ENCODE data around the gene HOXA13. TPM values are rescaled to one million over a fixed set of nuclear protein-coding genes. Genes with fewer than 3 reads are reported as not detected.

The HOXA13 gene
- total RNA-seq, 4 donors from 2014 or later, result 0.82 to 2.4 (median 1.7) TPM

GRCh38 chr7:27180431-27181420, 19.2 kb downstream of the HOXA13 start:
- DNase-seq, result peak; percentile 1 to 27
- no peak for ATAC-seq
- H3K4me1 ChIP-seq, result peaks cover 41 to 54% of the 10 kb centered on the region in 2 donors
- no peaks in the 10 kb centered on the region for H3K36me3 ChIP-seq
- H3K27ac ChIP-seq, result peak overlapping the region; percentile 90 to 99 (median 95)
- H3K9me3 ChIP-seq, result no peaks in the 10 kb centered on the region
- in situ Hi-C loops (cut with MboI; ENCODE audit: low sequenced_read_pairs in 4 of 4) (loop anchor here in 3 of 4 donors (10.0 to 25.0 kb wide), 5 partner anchors 907 to 1418 kb away; partner anchors contain the start of gene CREB5 (in 1 of the 3)), intact Hi-C loops (cut with DNase I; ENCODE audit: low total_unique reads) (loop anchor here (10.0 kb wide), 1 partner anchor 1444 kb away; no protein-coding TSS in a partner anchor)
- TF ChIP-seq CTCF (IDR thresholded peaks at IDR 0.05 in 4 of 5, conservative IDR thresholded peaks at IDR 0.05 in 1 of 5) (no peak), POLR2A (IDR thresholded peaks at IDR 0.05) (no peak)
- H3K27me3 ChIP-seq, result peaks cover 0 to 8% (median 3%) of the 10 kb centered on the region in 3 donors
- peak overlapping the region in 2 of 4 donors; percentile 53 to 56 for H3K4me3 ChIP-seq

- H3K4me3 ChIP-seq, result peak overlapping the region; percentile 47 to 56 (median 52)
- DNase-seq, result peak; percentile 65 to 79
- intact Hi-C loops (cut with DNase I; ENCODE audit: low total_unique reads) (loop anchor here (10.0 kb wide), 2 partner anchors 1445 to 1505 kb away; no protein-coding TSS in a partner anchor), in situ Hi-C loops (cut with MboI; ENCODE audit: low sequenced_read_pairs in 4 of 4) (loop anchor here in 3 of 4 donors (10.0 to 25.0 kb wide), 5 partner anchors 908 to 1417 kb away; partner anchors contain the start of gene CREB5 (in 1 of the 3))
- TF ChIP-seq POLR2A (IDR thresholded peaks at IDR 0.05), result peak; percentile 79 to 90
- TF ChIP-seq CTCF (IDR thresholded peaks at IDR 0.05 in 4 of 5, conservative IDR thresholded peaks at IDR 0.05 in 1 of 5), result peak; percentile 91 to 96 (median 95)
- no peaks in the 10 kb centered on the region for H3K36me3 ChIP-seq
- peak; percentile 40 to 53 for ATAC-seq
- peak overlapping the region; percentile 90 to 99 (median 95) for H3K27ac ChIP-seq
- H3K4me1 ChIP-seq, result peaks cover 43 to 61% of the 10 kb centered on the region in 2 donors
- H3K27me3 ChIP-seq, result peaks cover 0 to 8% (median 3%) of the 10 kb centered on the region in 3 donors
- no peaks in the 10 kb centered on the region for H3K9me3 ChIP-seq
Measured at GRCh38 chr7:27179503-27180430, 20.1 kb downstream of the HOXA13 start.

- in situ Hi-C loops (cut with MboI; ENCODE audit: low sequenced_read_pairs in 4 of 4) (loop anchor here in 3 of 4 donors (10.0 to 25.0 kb wide), 5 partner anchors 908 to 1417 kb away; partner anchors contain the start of gene CREB5 (in 1 of the 3)), intact Hi-C loops (cut with DNase I; ENCODE audit: low total_unique reads) (loop anchor here (10.0 kb wide), 1 partner anchor 1504 kb away; no protein-coding TSS in a partner anchor)
- Histone ChIP-seq H3K4me1 (peaks cover 45 to 68% of the 10 kb centered on the region in 2 donors), H3K36me3 (no peaks in the 10 kb centered on the region), H3K27me3 (peaks cover 0 to 6% (median 3%) of the 10 kb centered on the region in 3 donors), H3K9me3 (no peaks in the 10 kb centered on the region), H3K4me3 (peak overlapping the region; percentile 47 to 56 (median 52)), H3K27ac (peak overlapping the region; percentile 90 to 99 (median 95))
- TF ChIP-seq POLR2A (IDR thresholded peaks at IDR 0.05) (no peak), CTCF (IDR thresholded peaks at IDR 0.05 in 4 of 5, conservative IDR thresholded peaks at IDR 0.05 in 1 of 5) (no peak)
- no peak for ATAC-seq
- peak; percentile 2 to 20 for DNase-seq
Measured at GRCh38 chr7:27179030-27179429, 20.9 kb downstream of the HOXA13 start.

- Histone ChIP-seq H3K27me3 (peaks cover 0 to 3% (median 3%) of the 10 kb centered on the region in 3 donors), H3K4me3 (peak overlapping the region; percentile 47 to 56 (median 52)), H3K4me1 (peaks cover 45 to 68% of the 10 kb centered on the region in 2 donors), H3K27ac (peak overlapping the region; percentile 90 to 99 (median 95)), H3K9me3 (no peaks in the 10 kb centered on the region), H3K36me3 (no peaks in the 10 kb centered on the region)
- peak; percentile 15 to 21 for ATAC-seq
- in situ Hi-C loops (cut with MboI; ENCODE audit: low sequenced_read_pairs in 4 of 4), result loop anchor here in 3 of 4 donors (10.0 to 25.0 kb wide), 5 partner anchors 909 to 1416 kb away; partner anchors contain the start of gene CREB5 (in 1 of the 3)
- TF ChIP-seq POLR2A (IDR thresholded peaks at IDR 0.05) (peak in 1 of 2 donors; percentile 7), CTCF (IDR thresholded peaks at IDR 0.05 in 4 of 5, conservative IDR thresholded peaks at IDR 0.05 in 1 of 5) (no peak)
- intact Hi-C loops (cut with DNase I; ENCODE audit: low total_unique reads), result loop anchor here (10.0 kb wide), 1 partner anchor 1504 kb away; no protein-coding TSS in a partner anchor
- peak; percentile 50 to 68 for DNase-seq
Measured at GRCh38 chr7:27178366-27178765, 21.5 kb downstream of the HOXA13 start.
